ENCODE measurements around the gene DLGAP1.

The DLGAP1 gene

DNA sequence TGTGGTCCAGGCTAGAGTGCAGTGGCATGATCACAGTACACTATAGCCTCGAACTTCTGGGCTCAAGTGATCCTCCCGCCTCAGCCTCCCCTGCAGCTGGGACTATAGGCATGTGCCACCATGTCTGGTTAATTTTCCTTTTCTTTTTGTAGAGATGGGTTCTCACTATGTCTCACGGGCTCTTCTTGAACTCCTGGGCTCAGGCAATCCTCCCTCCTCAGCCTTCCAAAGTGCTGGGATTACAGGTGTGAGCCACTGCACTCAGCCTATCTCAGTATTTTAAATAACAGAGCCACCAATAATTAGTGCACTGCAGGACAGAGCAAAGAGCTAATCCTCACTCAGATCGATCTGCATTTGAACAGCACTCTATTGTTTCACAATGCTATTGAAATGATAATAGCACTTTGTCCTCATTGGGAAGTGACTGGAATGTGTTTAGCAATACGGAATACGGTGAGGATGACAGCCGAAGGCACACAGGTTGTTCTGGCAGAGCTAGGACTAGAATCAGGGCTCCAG is 335.9 kb downstream of the DLGAP1 start:
- no peak for DNase-seq (ENCODE audit: low spot score)

DNA sequence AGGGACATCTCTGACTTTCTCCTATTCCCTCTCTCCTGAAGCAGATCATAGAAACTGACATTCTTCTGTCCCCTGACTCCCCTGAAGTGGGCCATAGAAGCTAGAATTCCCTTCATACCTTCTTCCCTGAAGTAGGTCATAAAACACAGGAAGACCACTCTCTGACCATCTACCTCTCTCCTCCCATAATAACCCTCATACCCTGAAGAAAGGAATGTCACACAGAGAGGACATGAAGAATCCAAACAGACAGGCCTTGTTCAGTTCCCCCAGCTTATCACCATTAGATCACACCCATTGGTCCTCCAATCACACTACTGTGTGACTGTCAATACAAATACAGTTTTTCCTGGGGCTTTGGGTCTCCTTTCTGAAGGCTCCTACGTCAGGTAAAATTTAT is 347.1 kb downstream of the DLGAP1 start:
- DNase-seq (ENCODE audit: low spot score): no peak
- TF ChIP-seq, protein P1, sequence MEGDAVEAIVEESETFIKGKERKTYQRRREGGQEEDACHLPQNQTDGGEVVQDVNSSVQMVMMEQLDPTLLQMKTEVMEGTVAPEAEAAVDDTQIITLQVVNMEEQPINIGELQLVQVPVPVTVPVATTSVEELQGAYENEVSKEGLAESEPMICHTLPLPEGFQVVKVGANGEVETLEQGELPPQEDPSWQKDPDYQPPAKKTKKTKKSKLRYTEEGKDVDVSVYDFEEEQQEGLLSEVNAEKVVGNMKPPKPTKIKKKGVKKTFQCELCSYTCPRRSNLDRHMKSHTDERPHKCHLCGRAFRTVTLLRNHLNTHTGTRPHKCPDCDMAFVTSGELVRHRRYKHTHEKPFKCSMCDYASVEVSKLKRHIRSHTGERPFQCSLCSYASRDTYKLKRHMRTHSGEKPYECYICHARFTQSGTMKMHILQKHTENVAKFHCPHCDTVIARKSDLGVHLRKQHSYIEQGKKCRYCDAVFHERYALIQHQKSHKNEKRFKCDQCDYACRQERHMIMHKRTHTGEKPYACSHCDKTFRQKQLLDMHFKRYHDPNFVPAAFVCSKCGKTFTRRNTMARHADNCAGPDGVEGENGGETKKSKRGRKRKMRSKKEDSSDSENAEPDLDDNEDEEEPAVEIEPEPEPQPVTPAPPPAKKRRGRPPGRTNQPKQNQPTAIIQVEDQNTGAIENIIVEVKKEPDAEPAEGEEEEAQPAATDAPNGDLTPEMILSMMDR (IDR thresholded peaks at IDR 0.05; ENCODE audit: extremely low read depth, missing control alignments): no peak

More for the DNA sequence above, 335.9 kb downstream of the DLGAP1 start:
- TF ChIP-seq, protein P1 (IDR thresholded peaks at IDR 0.05; ENCODE audit: extremely low read depth, missing control alignments): no peak

DNA sequence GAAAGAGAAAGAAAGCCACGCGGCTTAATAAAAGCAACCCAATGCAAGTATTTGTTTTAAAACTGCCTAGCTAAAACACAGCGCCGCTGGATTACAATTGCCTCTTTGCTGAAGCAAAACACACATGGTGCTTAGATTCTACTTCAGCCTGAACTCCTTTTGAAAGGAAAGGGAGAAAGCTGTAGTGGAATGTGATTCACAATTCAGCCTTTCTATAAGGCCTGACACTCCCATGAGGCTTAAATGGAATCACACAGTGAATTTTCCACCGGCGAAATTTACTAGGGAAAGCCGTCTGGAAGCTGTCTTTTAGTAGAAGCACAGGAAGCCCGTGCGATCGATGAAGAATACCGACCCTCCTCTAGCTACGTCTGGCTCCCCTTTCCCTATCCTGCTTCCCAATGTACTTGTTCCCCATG is 348.0 kb downstream of the DLGAP1 start:
- no peak for DNase-seq (ENCODE audit: low spot score)
- TF ChIP-seq, protein P1 (IDR thresholded peaks at IDR 0.05; ENCODE audit: extremely low read depth, missing control alignments): no peak

DNA sequence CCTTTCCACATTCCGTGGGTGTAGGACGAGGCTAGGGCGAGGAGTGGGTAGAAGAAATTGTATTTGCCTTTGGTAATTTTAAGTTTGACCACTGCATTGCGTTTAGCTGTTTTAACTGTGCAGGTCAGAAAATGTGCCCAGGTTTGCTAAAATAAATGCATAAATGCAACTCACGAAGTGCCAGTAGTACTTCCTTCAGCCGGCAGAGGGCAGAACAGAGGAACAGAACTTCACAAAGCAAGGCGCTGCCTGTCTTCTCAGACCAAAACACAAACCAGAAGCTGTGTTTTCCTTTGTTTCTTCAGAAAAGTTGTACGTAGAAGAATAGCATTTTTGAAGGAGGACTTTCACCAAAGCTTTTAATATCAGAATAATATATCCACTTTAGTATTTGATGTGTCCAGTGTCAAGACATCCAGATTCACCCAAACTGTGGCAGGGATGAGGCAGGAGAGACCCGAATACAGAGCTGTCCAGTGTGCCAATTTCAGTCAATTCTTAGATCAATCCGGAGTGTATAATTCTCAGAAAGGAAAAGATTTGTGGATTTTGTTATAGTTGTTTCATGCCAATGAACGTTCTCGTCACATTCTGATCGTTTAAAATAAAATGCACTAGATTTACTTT is 348.6 kb downstream of the DLGAP1 start:
- DNase-seq (ENCODE audit: low spot score): peak; percentile 22
- TF ChIP-seq, protein P1 (IDR thresholded peaks at IDR 0.05; ENCODE audit: extremely low read depth, missing control alignments): peak; percentile 57

DNA sequence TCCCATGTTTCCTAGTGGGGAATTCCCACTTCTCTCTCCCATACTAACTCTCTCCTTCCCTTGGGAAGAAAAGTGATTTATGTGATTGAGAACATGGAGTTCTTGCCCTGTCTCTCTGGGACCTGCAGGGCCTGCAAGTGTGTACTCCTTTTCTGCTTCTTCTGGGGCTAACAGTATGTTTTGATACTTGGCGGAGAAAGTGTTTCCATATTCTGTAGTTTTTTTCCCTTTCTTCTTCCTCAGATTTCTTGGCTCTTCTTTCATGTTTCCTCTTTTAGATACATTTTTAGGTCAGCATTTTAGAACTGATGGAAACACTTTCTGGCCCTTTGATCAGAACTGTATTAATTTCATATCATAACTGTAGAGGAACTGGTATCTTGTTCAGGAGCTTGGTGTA is 352.2 kb downstream of the DLGAP1 start:
- TF ChIP-seq, protein P1 (IDR thresholded peaks at IDR 0.05; ENCODE audit: extremely low read depth, missing control alignments): no peak
- DNase-seq (ENCODE audit: low spot score): no peak

DNA sequence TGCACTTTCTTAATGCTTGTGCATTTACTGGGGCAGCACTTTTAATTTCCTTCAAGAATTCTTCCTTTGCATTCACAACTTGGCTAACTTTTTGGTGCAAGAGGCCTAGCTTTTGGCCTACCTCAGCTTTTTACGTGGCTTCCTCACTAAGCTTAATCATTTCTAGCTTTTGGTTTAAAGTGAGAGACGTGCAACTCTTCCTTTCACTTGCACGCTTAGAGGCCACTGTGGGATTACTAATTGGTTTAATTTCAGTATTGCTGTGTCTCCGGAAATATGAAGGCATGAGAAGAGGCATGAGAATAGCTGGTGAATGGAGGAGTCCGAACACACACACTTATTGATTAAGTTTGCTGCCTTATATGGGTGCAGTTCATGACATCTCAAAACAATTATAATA is 354.1 kb downstream of the DLGAP1 start:
- TF ChIP-seq, protein P1 (IDR thresholded peaks at IDR 0.05; ENCODE audit: extremely low read depth, missing control alignments): no peak
- DNase-seq (ENCODE audit: low spot score): no peak

DNA sequence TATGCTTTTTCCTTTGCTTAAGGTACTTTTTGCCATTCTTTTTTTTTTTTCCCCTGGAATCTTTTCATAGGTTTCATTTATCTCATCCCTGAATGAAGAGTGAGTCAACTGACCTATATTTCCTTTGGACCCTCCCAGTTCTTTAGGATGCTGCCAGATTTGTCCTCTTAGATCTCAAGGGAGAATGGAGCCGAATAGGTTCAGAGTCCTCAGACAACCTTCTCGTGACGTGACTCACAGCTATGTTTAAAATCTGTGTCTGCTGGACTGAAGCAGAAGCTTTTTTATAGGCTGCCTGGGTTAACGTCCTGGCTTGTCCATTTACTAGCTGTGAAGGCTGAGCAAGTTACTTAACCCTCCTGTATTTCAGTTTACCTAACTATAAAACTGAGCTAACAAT is 358.6 kb downstream of the DLGAP1 start:
- no peak for DNase-seq (ENCODE audit: low spot score)
- TF ChIP-seq, protein P1 (IDR thresholded peaks at IDR 0.05; ENCODE audit: extremely low read depth, missing control alignments): no peak

All from GM20000 (cell line).